Thoracic aorta (tissue), 2 donors: ENCODE data around the gene VAV2. TPM values are rescaled to one million over a fixed set of nuclear protein-coding genes. Genes with fewer than 3 reads are reported as not detected.

Experiments
- ATAC-seq: fragments of 150-250 bp; one replicate; pipeline ENCODE4 v1.8.0; 2017; ENCODE audit warnings: low read depth; ENCODE audit not compliant: insufficient number of reproducible peaks, low FRiP score
- DNase-seq: peaks from one replicate; pipeline ENCODE4 v3.0.0-alpha.2; 2020; ENCODE audit warnings: low spot score
- H3K27ac ChIP-seq, 2 donors: fragments of 200-600 bp; sonication (generic); 1 replicate in 1 of 2; 2 replicates in 1 of 2; pipeline ENCODE4 v1.5.1; 2016; ENCODE audit warnings: mild to moderate bottlenecking in 2 of 2, moderate library complexity in 2 of 2
- H3K27me3 ChIP-seq: fragments of 200-600 bp; sonication (generic); replicated peaks from 2 replicates; pipeline ENCODE4 v1.6.0; 2016; ENCODE audit warnings: mild to moderate bottlenecking; ENCODE audit not compliant: insufficient read depth
- H3K36me3 ChIP-seq: fragments of 200-600 bp; sonication (generic); one replicate; pipeline ENCODE4 v1.5.1; 2016
- H3K4me1 ChIP-seq, 2 donors: fragments of 200-600 bp; sonication (generic); 1 replicate in 1 of 2; 2 replicates in 1 of 2; pipeline versions ENCODE4 v1.5.1 to v1.6.0; 2016; ENCODE audit warnings: low read depth in 2 of 2, mild to moderate bottlenecking in 1 of 2; ENCODE audit not compliant: control insufficient read depth in 1 of 2
- H3K4me3 ChIP-seq: fragments of 200-600 bp; sonication (generic); 2 replicates; pipeline ENCODE4 v1.5.1; 2016; ENCODE audit warnings: mild to moderate bottlenecking
- H3K9me3 ChIP-seq: fragments of 200-600 bp; sonication (generic); 2 replicates; pipeline ENCODE4 v1.5.1; 2016
- total RNA-seq, 2 donors: library from RNA; depleted of rRNA; stranded (reverse); fragments of >200 nt; gene quantifications; one replicate each; pipeline versions ENCODE4 v1.1.0 to v1.2.3, GENCODE V29; 2016
- TF ChIP-seq, protein P1 (sequence below): fragments of 200-600 bp; sonication (generic); IDR thresholded peaks from one replicate; pipeline ENCODE4 v1.5.1; 2019; ENCODE audit warnings: antibody characterized with exemption

VAV2 gene
- total RNA-seq, 2 donors from 2014 or later, result 10.1 to 11.5 TPM

GRCh38 chr9:133957328-133957727 lies 34.8 kb downstream of the VAV2 start:
- Histone ChIP-seq H3K4me1 (peaks cover 15 to 25% of the 10 kb centered on the region in 2 donors), H3K27me3 (no peaks in the 10 kb centered on the region), H3K27ac (no peak overlapping the region), H3K36me3 (no peaks in the 10 kb centered on the region), H3K9me3 (no peaks in the 10 kb centered on the region), H3K4me3 (no peak overlapping the region)
- TF ChIP-seq, protein P1, sequence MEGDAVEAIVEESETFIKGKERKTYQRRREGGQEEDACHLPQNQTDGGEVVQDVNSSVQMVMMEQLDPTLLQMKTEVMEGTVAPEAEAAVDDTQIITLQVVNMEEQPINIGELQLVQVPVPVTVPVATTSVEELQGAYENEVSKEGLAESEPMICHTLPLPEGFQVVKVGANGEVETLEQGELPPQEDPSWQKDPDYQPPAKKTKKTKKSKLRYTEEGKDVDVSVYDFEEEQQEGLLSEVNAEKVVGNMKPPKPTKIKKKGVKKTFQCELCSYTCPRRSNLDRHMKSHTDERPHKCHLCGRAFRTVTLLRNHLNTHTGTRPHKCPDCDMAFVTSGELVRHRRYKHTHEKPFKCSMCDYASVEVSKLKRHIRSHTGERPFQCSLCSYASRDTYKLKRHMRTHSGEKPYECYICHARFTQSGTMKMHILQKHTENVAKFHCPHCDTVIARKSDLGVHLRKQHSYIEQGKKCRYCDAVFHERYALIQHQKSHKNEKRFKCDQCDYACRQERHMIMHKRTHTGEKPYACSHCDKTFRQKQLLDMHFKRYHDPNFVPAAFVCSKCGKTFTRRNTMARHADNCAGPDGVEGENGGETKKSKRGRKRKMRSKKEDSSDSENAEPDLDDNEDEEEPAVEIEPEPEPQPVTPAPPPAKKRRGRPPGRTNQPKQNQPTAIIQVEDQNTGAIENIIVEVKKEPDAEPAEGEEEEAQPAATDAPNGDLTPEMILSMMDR, result no peak
- DNase-seq, result no peak
- ATAC-seq, result no peak

DNA sequence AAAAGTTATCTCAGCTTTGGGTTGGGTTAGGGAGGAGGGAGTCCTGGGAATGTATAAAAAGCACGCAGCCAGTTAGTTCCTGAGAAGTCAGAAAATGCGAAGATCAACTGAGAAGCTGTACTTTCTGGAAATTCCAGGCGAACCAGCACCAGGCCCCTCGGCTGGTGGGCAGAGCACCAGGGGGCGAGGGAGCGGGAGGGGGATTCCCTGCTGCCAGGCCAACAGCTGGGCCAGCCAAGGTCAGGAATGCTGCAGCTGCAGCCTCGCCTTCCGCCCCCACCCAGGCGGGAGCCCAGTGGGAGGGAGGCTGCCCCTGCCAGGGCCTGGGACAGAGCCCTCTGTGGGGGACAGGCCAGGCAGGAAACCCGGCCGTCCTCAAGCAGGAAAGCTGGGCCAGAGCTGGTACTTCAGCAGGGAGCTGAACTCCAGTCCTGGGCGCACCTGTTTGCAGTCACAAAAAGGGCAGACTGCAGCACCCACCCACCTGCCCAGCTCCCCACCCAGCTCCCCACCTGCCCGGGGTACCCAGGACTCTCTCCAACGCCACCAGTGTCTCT lies 35.5 kb downstream of the VAV2 start:
- peak overlapping the region; percentile 52 for H3K4me3 ChIP-seq

GRCh38 chr9:133955821-133956411 lies 36.2 kb downstream of the VAV2 start:
- Histone ChIP-seq H3K4me1 (peaks cover 15 to 25% of the 10 kb centered on the region in 2 donors), H3K27ac (peak overlapping the region in 1 of 2 donors; percentile 22), H3K27me3 (no peaks in the 10 kb centered on the region), H3K4me3 (peak overlapping the region; percentile 52), H3K36me3 (no peaks in the 10 kb centered on the region), H3K9me3 (no peaks in the 10 kb centered on the region)
- TF ChIP-seq, protein P1, result no peak
- ATAC-seq (no peak), DNase-seq (no peak)

More for the DNA sequence above, 35.5 kb downstream of the VAV2 start:
- Histone ChIP-seq H3K9me3 (no peaks in the 10 kb centered on the region), H3K4me1 (peaks cover 15 to 25% of the 10 kb centered on the region in 2 donors), H3K27ac (peak overlapping the region in 1 of 2 donors; percentile 22), H3K36me3 (no peaks in the 10 kb centered on the region), H3K27me3 (no peaks in the 10 kb centered on the region)
- TF ChIP-seq, protein P1, result no peak
- DNase-seq, result no peak
- no peak for ATAC-seq

GRCh38 chr9:133954862-133955529 lies 37.1 kb downstream of the VAV2 start:
- Histone ChIP-seq H3K4me1 (peaks cover 15 to 19% of the 10 kb centered on the region in 2 donors), H3K9me3 (no peaks in the 10 kb centered on the region), H3K27ac (no peak overlapping the region), H3K36me3 (no peaks in the 10 kb centered on the region), H3K4me3 (no peak overlapping the region), H3K27me3 (no peaks in the 10 kb centered on the region)
- TF ChIP-seq, protein P1, result no peak
- no peak for DNase-seq
- ATAC-seq, result no peak

GRCh38 chr9:133953976-133954709 lies 38.0 kb downstream of the VAV2 start:
- Histone ChIP-seq H3K9me3 (no peaks in the 10 kb centered on the region), H3K4me3 (no peak overlapping the region), H3K36me3 (no peaks in the 10 kb centered on the region), H3K27ac (no peak overlapping the region), H3K27me3 (no peaks in the 10 kb centered on the region), H3K4me1 (peaks cover 15 to 19% of the 10 kb centered on the region in 2 donors)
- TF ChIP-seq, protein P1, result no peak
- ATAC-seq (no peak), DNase-seq (no peak)
